ENCODE results near the gene RALGAPA1.
"Not testable (repeated sequence)": the region's sequence is repeated elsewhere in the genome, so short reads cannot be mapped to it uniquely, and the experiment has no call there.

RALGAPA1 gene

DNA sequence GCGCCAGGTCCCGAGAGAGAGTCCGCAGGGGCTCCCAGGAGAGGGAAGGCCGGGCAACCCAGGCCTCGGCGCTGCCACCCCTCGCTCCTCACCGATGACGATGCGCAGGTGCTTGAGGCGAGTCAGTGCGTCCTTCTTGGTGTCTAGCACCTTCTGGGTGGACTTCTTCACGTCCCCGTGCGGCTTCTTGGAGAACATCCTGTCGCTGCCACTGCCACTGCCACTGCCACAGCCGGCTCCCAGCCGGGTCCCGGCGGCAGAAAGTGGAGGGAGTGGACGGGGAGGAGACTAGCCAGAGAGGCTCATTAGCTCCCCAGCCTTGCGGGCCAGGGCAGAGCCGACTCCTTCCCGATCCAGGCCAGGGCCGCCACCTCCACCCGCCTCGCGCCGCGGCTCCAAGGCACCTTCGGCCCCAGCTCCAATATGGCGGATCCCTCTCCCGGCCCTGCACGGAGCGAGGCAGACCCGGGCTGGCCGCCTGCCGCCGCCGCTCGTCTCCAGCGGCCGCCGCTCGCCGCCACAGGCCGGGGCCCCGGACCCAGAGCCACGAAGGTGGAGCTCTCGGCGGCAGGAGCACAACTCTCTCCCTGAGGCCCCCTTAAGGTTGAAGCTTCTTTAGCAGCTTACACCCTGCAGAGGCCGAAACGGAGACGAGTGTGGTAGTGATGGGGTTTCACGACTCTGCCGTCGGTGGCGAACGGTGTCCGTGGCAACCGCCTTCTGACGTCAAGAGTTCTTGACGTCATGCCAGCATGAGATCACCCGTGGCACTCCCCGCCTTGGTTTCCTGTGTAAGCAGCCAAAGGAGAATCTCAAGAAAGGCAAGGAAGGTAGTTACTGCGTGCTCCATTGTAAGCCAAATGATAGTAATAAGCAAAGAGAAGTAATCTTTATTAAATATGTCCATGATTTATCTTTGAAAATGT is at the start of gene RALGAPA1:
TSS of gene RALGAPA1 (minus strand) at position 658 of the 926 bp plus-strand sequence. CDS start at position 198, 460 bp downstream.
- peak; percentile 100 for DNase-seq

- no peak for DNase-seq
Observed at GRCh38 chr14:35858521-35859209, 49.6 kb upstream of the RALGAPA1 start.

- DNase-seq: no peak
Observed at GRCh38 chr14:35855876-35856481, 46.9 kb upstream of the RALGAPA1 start.

GRCh38 chr14:35854696-35855270 is 45.7 kb upstream of the RALGAPA1 start:
- DNase-seq: no peak

GRCh38 chr14:35853225-35853624 is 44.1 kb upstream of the RALGAPA1 start:
- DNase-seq: no peak

GRCh38 chr14:35851823-35852222 is 42.7 kb upstream of the RALGAPA1 start:
- no peak for DNase-seq

DNA sequence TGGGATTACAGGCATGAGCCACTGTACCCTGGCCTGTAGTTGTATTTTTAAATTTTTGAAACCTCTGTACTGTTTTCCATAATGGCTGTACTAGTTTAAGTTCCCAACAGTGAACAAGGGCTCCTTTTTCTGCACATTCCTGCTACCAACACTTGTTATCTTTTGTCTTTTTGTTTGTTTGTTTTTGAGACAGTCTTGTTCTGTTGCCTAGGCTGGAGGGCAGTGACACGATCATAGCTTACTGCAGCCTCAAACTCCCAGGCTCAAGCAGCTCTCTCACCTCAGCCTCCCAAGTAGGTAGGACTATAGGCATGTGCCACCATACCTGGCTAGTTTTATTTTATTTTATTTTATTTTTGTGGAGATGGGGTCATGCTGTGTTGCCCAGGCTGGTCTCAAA is 40.0 kb upstream of the RALGAPA1 start:
- DNase-seq: no peak

DNA sequence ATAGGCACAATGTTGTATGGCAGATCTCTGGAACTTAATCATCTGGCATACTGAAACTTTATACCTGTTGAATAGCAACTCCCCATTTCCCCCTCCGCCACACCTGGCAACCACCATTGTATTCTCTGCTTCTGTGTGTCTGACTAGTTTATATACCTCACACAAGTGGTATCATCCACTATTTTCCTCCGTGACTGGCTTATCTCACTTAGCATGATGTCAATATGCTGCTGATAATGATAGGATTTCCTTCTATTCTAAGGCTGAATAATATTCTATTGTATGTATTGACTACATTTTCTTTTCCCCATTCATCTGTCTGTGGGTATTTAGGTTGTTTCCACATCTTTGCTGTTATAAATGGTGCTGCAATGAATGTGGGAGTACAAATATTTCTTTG is 38.5 kb upstream of the RALGAPA1 start:
- no peak for DNase-seq

DNA sequence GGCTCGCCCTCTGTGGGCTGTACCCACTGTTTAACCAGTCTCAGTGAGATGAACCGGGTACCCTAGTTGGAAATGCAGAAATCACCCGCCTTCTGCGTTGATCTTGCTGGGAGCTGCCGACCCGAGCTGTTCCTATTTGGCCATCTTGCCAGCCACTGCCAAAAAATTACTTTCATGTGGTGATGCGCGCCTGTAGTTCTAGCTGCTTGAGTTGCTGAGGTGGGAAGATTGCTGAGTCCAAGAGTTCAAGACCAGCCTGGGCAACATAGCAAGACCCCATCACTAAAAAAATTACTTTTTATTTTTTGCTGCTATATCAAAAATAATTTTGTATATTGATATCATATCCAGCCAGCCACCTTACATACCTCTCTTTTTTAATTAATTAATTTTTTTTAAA is 35.4 kb upstream of the RALGAPA1 start:
- DNase-seq: no peak

GRCh38 chr14:35842245-35842644 is 33.1 kb upstream of the RALGAPA1 start:
- DNase-seq: not testable (repeated sequence)

- DNase-seq: not testable (repeated sequence)
Observed at GRCh38 chr14:35841704-35842103, 32.6 kb upstream of the RALGAPA1 start.

DNA sequence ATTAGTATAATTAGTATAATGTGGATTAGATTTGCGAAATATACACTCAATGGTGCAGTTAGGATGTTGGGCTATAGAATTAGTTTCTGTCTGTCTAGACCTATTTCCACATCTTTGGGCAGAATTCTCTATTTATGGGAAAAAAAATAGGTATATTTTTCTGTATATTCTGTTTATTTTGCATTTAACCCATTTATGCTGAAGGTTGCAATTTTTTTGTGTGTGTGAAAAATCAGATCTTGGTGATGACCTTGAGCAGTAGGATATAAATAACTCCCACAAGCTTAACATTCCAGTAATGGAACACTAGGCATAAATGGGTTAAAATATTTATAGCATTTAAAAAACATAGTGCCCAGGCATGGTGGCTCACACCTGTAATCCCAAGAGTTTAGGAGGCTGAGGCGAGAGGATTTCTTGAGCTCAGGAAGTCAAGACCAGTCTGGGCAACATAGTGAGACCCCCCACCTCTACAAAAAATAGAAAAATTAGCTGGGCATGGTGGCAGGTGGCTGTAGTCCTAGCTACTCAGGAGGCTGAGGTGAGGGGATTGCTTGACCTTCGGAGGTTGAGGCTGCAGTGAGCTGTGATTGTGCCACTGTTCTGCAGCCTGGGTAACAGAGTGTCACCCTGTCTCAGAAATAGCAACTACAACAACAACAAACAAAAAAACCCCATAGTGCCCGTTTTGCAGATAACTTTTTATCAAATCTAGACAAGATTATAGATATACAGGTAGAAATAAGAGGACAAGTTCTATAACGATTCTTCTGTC is 26.3 kb upstream of the RALGAPA1 start:
- DNase-seq: no peak

DNA sequence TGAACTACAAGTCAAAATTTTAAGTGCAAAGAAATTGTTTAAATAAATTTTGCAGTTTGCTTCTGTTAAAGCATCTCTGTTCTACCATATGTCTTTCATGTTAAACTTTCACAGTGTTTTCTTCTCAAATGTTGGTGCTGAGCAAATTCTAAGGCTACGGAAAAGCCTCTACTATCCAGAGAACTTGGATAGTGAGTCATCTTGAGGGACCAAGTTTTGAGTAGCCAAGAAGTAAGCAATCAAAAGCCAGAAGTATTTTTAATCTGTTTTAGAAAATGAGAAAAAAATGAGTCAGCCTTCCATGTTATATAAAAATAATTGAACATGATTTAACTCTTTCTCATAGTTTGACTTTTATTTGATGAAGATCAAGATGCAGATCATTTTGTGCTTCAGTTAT is 20.4 kb upstream of the RALGAPA1 start:
- no peak for DNase-seq

DNA sequence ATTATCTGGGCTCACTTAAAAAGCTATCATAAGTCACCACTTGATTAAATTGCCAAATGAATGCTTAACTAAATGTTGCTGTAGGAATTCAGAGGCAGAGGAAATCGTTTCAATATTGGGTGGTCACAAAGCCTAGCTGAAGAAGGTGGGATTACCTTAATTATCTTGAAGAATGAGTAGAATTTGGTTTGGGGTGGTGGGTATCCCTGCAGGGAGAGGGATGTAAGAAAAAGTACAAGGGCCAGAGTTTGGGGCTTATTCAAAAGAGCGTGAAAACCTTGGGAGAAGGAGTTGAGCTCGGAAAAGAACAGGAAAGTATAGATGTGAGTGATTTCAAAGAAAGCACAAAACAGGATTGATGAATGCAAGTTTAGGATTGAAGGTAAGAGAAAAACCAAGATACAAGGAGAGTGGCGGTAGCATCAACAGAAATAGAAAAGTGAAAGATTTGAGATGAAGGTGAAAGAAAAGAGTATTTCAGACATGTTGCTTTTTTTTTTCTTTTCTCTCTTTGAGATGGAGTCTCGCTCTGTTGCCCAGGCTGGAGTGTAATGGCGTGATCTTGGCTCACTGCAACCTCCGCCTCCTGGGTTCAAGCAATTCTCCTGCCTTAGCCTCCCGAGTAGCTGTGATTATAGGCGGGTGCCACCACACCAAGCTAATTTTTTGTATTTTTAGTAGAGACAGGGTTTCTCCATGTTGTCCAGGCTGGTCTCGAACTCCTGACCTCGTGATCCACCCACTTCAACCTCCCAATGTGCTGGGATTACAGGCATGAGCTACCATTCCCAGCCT is 18.8 kb upstream of the RALGAPA1 start:
- no peak for DNase-seq

DNA sequence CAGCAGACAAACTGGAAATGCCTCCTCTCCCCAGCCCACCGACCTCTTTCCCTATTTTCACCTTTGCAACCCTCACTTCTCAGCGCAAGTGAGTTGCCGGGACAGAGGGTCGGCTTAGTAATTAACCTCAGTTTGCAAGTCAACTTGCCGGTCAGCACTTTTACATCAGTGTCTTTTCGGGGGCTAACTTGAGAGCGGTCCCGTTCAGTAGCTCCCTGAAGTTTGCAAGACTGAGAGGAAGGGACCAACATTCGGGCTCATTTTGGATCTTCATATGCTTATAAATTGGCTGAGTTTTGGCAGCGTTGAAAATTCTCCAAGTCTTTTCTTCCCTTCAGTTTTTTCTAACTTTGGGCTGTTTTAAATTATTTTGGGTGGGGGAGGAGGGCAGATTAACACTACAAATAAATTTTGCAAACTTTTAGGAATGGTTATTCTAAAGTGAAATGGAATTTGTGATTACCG is 17.9 kb upstream of the RALGAPA1 start:
- no peak for DNase-seq

DNA sequence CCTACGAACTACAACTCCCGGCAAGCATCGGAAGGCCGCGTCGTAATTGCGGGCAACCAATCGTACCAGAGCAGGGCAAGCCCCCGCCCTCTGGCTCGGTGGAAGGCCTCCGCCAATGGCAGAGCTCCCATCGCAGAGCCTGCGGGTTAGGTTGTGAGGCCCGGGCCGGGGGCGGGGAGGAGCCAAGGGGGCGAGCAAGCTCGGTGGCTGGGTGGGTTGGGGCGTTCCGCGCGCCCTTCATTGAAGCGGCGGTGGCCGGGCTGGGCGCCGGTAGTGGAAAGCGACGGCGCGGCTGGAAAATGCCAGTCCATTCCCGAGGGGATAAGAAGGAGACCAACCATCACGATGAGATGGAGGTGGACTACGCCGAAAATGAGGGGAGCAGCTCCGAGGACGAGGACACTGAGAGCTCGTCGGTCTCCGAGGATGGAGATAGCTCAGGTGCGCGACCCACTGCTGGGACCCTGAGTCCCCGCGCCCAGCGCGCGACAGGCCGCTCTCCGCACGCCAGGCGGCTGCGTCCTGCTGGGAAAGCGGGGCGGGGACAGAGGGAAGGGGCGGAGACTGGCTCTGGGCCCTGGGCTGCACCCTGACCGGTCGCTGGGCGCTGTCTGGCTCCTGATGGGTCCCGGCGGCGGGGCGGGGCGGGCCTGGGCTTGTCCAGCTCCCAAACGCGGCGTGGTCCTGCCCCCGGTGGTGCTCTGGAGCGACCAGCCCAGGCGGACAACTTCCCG is 17.3 kb upstream of the RALGAPA1 start, which contains the start of gene BRMS1L:
TSS of gene BRMS1L (plus strand) at position 121 of the 734 bp plus-strand sequence. CDS start at position 300, 179 bp downstream.
- DNase-seq: peak; percentile 100

GRCh38 chr14:35825968-35826217 is 16.8 kb upstream of the RALGAPA1 start:
- no peak for DNase-seq

DNA sequence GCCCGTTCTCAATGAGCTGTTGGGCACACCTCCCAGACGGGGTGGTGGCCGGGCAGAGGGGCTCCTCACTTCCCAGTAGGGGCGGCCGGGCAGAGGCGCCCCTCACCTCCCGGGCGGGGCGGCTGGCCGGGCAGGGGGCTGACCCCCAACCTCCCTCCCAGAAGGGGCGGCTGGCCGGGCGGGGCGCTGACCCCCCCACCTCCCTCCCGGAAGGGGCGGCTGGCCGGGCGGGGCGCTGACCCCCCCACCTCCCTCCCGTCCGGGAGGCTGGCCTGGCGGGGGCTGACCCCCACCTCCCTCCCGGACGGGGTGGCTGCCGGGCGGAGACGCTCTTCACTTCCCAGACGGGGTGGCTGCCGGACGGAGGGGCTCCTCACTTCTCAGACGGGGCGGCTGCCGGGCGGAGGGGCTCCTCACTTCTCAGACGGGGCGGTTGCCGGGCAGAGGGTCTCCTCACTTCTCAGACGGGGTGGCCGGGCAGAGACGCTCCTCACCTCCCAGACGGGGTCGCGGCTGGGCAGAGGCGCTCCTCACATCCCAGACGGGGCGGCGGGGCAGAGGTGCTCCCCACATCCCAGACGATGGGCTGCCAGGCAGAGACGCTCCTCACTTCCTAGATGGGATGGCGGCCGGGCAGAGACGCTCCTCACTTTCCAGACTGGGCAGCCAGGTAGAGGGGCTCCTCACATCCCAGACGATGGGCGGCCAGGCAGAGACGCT is 15.5 kb upstream of the RALGAPA1 start:
- DNase-seq: not testable (repeated sequence)

GRCh38 chr14:35822501-35822900 is 13.4 kb upstream of the RALGAPA1 start:
- DNase-seq: no peak
